WTC11 (cell line): ENCODE measurements around the gene USP13.

Experiments
- CREB1 ChIP-seq: sonication (generic); formaldehyde crosslinking; IDR thresholded peaks from 2 replicates; pipeline ENCODE4 v1.8.0; 2023; ENCODE audit warnings: mild to moderate bottlenecking, missing genetic modification reagents
- CTCF ChIP-seq: fragments of 200-600 bp; IDR thresholded peaks from 2 replicates; pipeline ENCODE4 v1.8.0; 2022; ENCODE audit warnings: antibody characterized with exemption
- E2F5 ChIP-seq: sonication (generic); formaldehyde crosslinking; IDR thresholded peaks from 2 replicates; pipeline ENCODE4 v1.8.1; 2022; ENCODE audit warnings: mild to moderate bottlenecking, moderate library complexity, missing genetic modification reagents
- HMGXB4 ChIP-seq: sonication (generic); formaldehyde crosslinking; IDR thresholded peaks from 2 replicates; pipeline ENCODE4 v1.8.1; 2023; ENCODE audit warnings: mild to moderate bottlenecking, moderate library complexity, missing genetic modification reagents
- JUN ChIP-seq: sonication (generic); formaldehyde crosslinking; IDR thresholded peaks from 2 replicates; pipeline ENCODE4 v1.8.0; 2023; ENCODE audit warnings: mild to moderate bottlenecking, missing genetic modification reagents
- MLX ChIP-seq: sonication (generic); formaldehyde crosslinking; IDR thresholded peaks from 2 replicates; pipeline ENCODE4 v1.8.1; 2023; ENCODE audit warnings: mild to moderate bottlenecking, missing genetic modification reagents, moderate library complexity
- ZNF263 ChIP-seq: sonication (generic); formaldehyde crosslinking; IDR thresholded peaks from 2 replicates; pipeline ENCODE4 v1.8.1; 2022; ENCODE audit warnings: low read depth, mild to moderate bottlenecking, moderate library complexity, missing genetic modification reagents

- no peak for TF ChIP-seq CREB1
- TF ChIP-seq CTCF, result no peak
- no peak for TF ChIP-seq JUN (CRISPR knock-in tag)
- TF ChIP-seq ZNF263 (CRISPR knock-in tag), result no peak
- no peak for TF ChIP-seq E2F5 (CRISPR knock-in tag)
- no peak for TF ChIP-seq HMGXB4
- TF ChIP-seq MLX (CRISPR knock-in tag), result no peak
These were observed 87.2 kb downstream of the USP13 start for GRCh38 chr3:179739816-179740594.
